Parathyroid adenoma (tissue), 2 donors: ENCODE measurements around the gene TMEM178B.
"Not testable (repeated sequence)": the region's sequence is repeated elsewhere in the genome, so short reads cannot be mapped to it uniquely, and the experiment has no call there.

ENCODE experiments used
- H2AFZ ChIP-seq: fragments of 300-600 bp; sonication (generic); one replicate; pipeline ENCODE4 v1.7.0; 2017; ENCODE audit warnings: antibody characterized with exemption, mild to moderate bottlenecking
- H3K27ac ChIP-seq: fragments of 300-600 bp; sonication (generic); one replicate; pipeline ENCODE4 v1.7.0; 2017
- H3K27me3 ChIP-seq: fragments of 300-600 bp; sonication (generic); one replicate; pipeline ENCODE4 v1.7.0; 2017; ENCODE audit warnings: low read length; ENCODE audit not compliant: control insufficient read depth, insufficient read depth
- H3K36me3 ChIP-seq: fragments of 300-600 bp; sonication (generic); one replicate; pipeline ENCODE4 v1.7.0; 2017; ENCODE audit warnings: low read length; ENCODE audit not compliant: control insufficient read depth, insufficient read depth
- H3K4me1 ChIP-seq: fragments of 300-600 bp; sonication (generic); one replicate; pipeline ENCODE4 v1.7.0; 2017; ENCODE audit warnings: control low read depth
- H3K4me2 ChIP-seq: fragments of 300-600 bp; sonication (generic); one replicate; pipeline ENCODE4 v1.7.0; 2017; ENCODE audit warnings: low read length
- H3K4me3 ChIP-seq: fragments of 300-600 bp; sonication (generic); one replicate; pipeline ENCODE4 v1.7.0; 2017; ENCODE audit warnings: low read depth, low read length
- H3K79me2 ChIP-seq: fragments of 300-600 bp; sonication (generic); one replicate; pipeline ENCODE4 v1.7.0; 2017; ENCODE audit warnings: control low read depth
- H3K9ac ChIP-seq: fragments of 300-600 bp; sonication (generic); one replicate; pipeline ENCODE4 v1.7.0; 2017; ENCODE audit warnings: mild to moderate bottlenecking
- H3K9me3 ChIP-seq: fragments of 300-600 bp; sonication (generic); one replicate; pipeline ENCODE4 v1.7.0; 2017; ENCODE audit warnings: low read length; ENCODE audit not compliant: control insufficient read depth
- TF ChIP-seq, protein P1 (sequence below): fragments of 300-600 bp; sonication (generic); IDR thresholded peaks from one replicate; pipeline ENCODE4 v1.7.0; 2017; ENCODE audit warnings: antibody characterized with exemption, mild to moderate bottlenecking
- donor health status: primary hyperparathyroidism.

The TMEM178B gene

DNA sequence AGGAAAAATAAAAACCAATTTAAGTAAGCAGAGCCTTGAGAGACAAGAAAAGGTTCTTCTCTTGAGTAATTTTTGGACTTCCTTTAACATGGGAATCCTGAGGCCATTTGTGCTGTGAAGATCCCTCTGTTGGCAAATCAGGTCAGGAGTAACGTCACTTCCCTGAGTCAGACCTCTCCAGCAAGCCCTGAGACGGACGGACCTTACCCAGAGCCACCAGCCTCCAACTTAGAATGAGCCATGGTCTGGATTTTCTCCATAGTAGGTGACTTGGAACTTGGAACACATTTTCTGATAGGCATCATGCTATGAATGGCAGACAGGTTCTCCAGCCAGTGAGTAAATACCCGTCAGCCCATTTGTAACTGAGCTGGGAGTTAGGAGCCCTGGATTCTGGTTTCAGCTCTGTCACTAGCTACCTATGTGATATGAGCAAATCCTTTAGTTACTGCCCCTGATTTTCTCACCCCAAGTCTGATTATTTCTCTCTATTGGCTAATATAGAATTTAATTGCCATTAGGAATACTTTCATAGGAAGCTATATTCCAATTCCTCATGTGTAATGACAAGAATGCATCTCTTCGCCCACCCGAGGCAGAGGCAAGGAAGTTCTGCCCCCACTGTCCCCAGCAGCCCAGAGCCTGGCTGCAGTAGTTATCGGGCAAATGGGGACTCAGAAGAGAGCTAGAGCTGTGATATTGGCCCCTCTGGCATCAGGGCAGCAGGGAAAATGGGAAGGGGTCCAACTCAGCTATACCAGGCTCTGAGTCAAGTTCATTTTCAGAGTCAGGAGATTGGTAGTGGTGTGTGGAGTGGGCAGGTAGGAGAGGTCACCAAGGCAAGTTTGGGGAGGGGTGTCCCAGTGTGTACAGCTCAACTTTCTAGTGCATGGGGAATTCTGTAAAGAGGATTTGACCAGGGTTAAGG lies 323.6 kb downstream of the TMEM178B start:
- TF ChIP-seq, protein P1, sequence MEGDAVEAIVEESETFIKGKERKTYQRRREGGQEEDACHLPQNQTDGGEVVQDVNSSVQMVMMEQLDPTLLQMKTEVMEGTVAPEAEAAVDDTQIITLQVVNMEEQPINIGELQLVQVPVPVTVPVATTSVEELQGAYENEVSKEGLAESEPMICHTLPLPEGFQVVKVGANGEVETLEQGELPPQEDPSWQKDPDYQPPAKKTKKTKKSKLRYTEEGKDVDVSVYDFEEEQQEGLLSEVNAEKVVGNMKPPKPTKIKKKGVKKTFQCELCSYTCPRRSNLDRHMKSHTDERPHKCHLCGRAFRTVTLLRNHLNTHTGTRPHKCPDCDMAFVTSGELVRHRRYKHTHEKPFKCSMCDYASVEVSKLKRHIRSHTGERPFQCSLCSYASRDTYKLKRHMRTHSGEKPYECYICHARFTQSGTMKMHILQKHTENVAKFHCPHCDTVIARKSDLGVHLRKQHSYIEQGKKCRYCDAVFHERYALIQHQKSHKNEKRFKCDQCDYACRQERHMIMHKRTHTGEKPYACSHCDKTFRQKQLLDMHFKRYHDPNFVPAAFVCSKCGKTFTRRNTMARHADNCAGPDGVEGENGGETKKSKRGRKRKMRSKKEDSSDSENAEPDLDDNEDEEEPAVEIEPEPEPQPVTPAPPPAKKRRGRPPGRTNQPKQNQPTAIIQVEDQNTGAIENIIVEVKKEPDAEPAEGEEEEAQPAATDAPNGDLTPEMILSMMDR = no peak
- H3K79me2 ChIP-seq = peaks cover 35% of the 10 kb centered on the region
- no peaks in the 10 kb centered on the region for H3K27me3 ChIP-seq
- H3K9me3 ChIP-seq = no peaks in the 10 kb centered on the region
- H3K9ac ChIP-seq = no peak overlapping the region
- no peak overlapping the region for H3K4me2 ChIP-seq
- no peak overlapping the region for H2AFZ ChIP-seq
- no peaks in the 10 kb centered on the region for H3K36me3 ChIP-seq
- H3K27ac ChIP-seq = no peak overlapping the region
- H3K4me1 ChIP-seq = peaks cover 23% of the 10 kb centered on the region
- H3K4me3 ChIP-seq = no peak overlapping the region

DNA sequence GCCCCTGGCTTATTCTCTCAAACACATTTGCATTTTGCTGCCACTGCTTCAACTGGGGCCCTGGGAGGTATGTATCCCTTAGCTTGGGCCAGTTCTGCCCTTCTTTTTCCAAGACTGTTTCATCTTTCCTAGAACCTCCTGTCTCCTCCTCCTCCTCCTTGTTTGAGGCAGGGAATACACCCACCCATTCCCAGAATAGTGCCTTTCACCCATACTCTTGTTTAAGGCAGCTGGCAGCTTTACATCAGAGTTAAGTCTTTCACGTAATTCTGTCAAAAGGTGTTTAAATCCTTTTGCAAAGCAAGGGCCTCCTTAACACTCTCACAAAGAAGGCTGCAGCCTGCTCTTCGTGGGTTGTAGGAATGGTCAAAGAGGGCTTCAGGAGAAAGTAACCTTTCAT lies 326.5 kb downstream of the TMEM178B start:
- Histone ChIP-seq H2AFZ (no peak overlapping the region), H3K79me2 (peaks cover 45% of the 10 kb centered on the region), H3K9me3 (no peaks in the 10 kb centered on the region), H3K27me3 (no peaks in the 10 kb centered on the region), H3K9ac (no peak overlapping the region), H3K4me2 (no peak overlapping the region), H3K4me1 (peaks cover 17% of the 10 kb centered on the region), H3K36me3 (no peaks in the 10 kb centered on the region), H3K27ac (no peak overlapping the region), H3K4me3 (no peak overlapping the region)
- TF ChIP-seq, protein P1 = no peak

DNA sequence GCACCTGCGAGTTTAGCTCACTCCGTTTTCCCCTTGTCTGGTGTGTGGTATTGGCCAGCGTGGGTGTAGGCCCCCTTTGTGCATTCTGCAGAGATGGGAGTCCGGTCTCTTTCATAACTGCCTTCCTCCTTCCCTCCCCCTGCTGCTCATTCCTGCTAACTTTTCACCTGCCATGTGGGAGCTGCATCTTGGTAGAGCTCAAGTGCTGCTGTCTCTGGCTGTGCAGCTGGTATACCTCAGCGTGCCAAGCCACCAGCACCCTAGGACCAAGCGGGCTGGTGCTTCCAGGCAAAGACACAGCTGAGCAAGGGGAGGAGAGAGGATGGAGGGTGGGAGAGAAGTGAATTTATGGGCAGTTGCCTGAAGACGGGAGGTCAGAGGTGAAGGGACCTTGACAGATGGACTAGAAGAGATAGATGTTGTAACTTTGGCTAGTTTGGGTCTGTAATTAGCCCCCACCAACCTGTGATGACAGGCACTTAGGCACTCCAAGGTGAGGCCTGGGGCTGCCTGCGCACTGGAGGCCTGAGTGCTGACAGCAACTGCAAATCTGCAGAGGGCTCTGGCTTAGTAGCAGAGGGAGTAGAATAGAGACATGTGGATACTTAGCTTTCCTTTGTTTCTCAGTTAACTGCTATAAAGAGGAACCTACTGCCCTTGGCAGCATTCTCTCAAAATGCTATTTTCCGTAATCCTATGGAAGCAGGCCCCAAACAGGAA lies 328.6 kb downstream of the TMEM178B start:
- Histone ChIP-seq H3K4me3 (no peak overlapping the region), H3K9ac (no peak overlapping the region), H3K36me3 (no peaks in the 10 kb centered on the region), H3K27ac (no peak overlapping the region), H3K79me2 (peaks cover 41% of the 10 kb centered on the region), H3K9me3 (no peaks in the 10 kb centered on the region), H3K27me3 (no peaks in the 10 kb centered on the region), H3K4me2 (no peak overlapping the region), H2AFZ (no peak overlapping the region), H3K4me1 (peaks cover 17% of the 10 kb centered on the region)
- TF ChIP-seq, protein P1 = no peak

DNA sequence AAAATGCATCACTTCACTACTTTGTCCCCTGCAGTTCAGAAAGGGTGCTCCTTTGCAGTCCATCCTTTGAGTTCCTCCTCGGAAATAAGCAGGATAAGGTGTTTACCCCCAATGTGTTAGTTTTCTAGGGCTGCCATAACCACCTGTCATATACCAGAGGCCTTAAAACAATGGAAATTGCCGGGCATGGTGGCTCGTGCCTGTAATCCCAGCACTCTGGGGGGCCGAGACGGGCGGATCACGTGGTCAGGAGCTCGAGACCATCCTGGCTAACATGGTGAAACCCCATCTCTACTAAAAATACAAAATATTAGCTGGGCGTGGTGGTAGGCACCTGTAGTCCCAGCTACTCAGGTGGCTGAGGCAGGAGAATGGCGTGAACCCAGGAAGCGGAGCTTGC lies 330.0 kb downstream of the TMEM178B start:
- H3K4me3 ChIP-seq, H3K4me2 ChIP-seq, H3K27ac ChIP-seq, H3K9me3 ChIP-seq, H3K27me3 ChIP-seq, H3K36me3 ChIP-seq, H3K9ac ChIP-seq, H2AFZ ChIP-seq: not testable (repeated sequence)
- peaks cover 45% of the 10 kb centered on the region for H3K79me2 ChIP-seq
- H3K4me1 ChIP-seq = peaks cover 17% of the 10 kb centered on the region

DNA sequence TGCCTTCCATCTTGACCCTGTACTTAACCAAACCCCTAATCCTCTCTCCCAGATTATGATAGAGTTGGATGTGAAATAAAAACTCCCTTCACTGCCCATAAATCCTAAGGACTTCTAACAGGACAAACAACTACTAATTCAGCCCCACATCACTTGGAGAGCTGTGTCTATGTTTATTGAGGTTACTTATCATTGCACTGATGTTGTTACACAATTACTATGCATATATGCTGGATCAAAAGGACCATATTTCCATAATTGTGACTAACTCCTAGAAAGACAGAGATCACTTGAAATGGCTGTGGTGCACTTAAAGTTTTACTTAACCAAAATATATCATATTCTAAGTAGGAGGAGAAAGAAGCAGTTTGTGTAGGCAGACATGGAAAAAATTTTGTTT lies 332.5 kb downstream of the TMEM178B start:
- no peak overlapping the region for H2AFZ ChIP-seq
- no peak overlapping the region for H3K4me2 ChIP-seq
- peaks cover 39% of the 10 kb centered on the region for H3K79me2 ChIP-seq
- H3K9ac ChIP-seq = no peak overlapping the region
- no peaks in the 10 kb centered on the region for H3K27me3 ChIP-seq
- no peak overlapping the region for H3K27ac ChIP-seq
- no peak overlapping the region for H3K4me3 ChIP-seq
- no peaks in the 10 kb centered on the region for H3K36me3 ChIP-seq
- peaks cover 14% of the 10 kb centered on the region for H3K4me1 ChIP-seq
- H3K9me3 ChIP-seq = no peaks in the 10 kb centered on the region
- TF ChIP-seq, protein P1 = no peak
